HEK293T (cell line): ENCODE results near the gene ZFC3H1.
"Not testable (repeated sequence)": the region's sequence is repeated elsewhere in the genome, so short reads cannot be mapped to it uniquely, and the experiment has no call there.

Source experiments
- ELF4 ChIP-seq: fragments of 450-650 bp; IDR thresholded peaks from 2 replicates; pipeline ENCODE4 v1.6.1; 2017; ENCODE audit warnings: antibody characterized with exemption
- FOXM1 ChIP-seq: fragments of 450-650 bp; IDR thresholded peaks from 2 replicates; pipeline ENCODE4 v1.6.1; 2017; ENCODE audit warnings: mild to moderate bottlenecking, borderline replicate concordance
- SP1 ChIP-seq: fragments of 450-650 bp; IDR thresholded peaks from 2 replicates; pipeline ENCODE4 v1.6.1; 2017

DNA sequence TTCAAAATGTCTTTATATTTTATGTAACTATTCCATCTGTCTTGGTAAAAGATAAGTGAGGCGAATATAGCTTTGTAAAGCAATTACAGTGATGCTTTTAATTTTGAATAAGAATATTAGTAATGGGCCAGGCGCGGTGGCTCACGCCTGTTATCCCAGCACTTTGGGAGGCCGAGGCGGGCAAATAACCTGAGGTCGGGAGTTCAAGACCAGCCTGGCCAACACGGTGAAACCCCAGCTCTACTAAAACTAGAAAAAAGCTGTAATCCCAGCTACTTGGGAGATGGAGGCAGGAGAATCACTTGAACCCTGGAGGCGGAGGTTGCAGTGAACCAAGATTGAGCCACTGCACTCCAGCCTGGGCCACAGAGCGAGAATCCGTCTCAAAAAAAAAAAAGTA lies 23.5 kb upstream of the ZFC3H1 start:
- TF ChIP-seq ELF4, SP1, FOXM1: not testable (repeated sequence)
